ENCODE data around the gene XRN1.

XRN1 gene

DNA sequence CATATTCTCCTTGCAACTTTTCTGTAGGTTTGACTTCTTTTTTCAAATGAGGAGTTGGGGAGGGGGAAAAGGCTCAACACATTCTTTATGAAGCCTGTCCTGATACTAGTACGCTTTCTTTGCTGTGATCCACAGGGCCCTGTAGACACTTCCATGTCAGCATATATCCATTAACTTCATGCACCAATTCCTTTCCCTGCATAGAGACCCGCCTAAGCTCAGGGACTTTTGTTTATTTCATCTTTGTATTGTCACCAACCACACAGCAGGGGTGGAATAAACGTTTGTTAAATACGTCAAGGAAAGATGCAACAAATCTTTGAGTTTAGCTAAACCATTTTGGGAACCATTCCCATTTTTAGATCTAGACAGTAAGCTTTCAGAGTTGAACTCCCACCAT lies 179.4 kb downstream of the XRN1 start:
- DNase-seq (ENCODE audit: low spot score) (no peak), ATAC-seq (ENCODE audit: low read depth) (no peak)
- Histone ChIP-seq H3K36me3 (ENCODE audit: low read depth) (no peaks in the 10 kb centered on the region), H3K27me3 (ENCODE audit: insufficient read depth, poor library complexity, severe bottlenecking) (no peaks in the 10 kb centered on the region), H3K27ac (ENCODE audit: poor library complexity, severe bottlenecking) (no peak overlapping the region), H3K4me1 (ENCODE audit: insufficient read depth, poor library complexity, severe bottlenecking) (no peaks in the 10 kb centered on the region), H3K9me3 (ENCODE audit: severe bottlenecking) (no peaks in the 10 kb centered on the region), H3K4me3 (ENCODE audit: severe bottlenecking) (no peak overlapping the region)
- TF ChIP-seq, protein P1, sequence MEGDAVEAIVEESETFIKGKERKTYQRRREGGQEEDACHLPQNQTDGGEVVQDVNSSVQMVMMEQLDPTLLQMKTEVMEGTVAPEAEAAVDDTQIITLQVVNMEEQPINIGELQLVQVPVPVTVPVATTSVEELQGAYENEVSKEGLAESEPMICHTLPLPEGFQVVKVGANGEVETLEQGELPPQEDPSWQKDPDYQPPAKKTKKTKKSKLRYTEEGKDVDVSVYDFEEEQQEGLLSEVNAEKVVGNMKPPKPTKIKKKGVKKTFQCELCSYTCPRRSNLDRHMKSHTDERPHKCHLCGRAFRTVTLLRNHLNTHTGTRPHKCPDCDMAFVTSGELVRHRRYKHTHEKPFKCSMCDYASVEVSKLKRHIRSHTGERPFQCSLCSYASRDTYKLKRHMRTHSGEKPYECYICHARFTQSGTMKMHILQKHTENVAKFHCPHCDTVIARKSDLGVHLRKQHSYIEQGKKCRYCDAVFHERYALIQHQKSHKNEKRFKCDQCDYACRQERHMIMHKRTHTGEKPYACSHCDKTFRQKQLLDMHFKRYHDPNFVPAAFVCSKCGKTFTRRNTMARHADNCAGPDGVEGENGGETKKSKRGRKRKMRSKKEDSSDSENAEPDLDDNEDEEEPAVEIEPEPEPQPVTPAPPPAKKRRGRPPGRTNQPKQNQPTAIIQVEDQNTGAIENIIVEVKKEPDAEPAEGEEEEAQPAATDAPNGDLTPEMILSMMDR (IDR thresholded peaks at IDR 0.05; ENCODE audit: poor library complexity, severe bottlenecking): no peak

DNA sequence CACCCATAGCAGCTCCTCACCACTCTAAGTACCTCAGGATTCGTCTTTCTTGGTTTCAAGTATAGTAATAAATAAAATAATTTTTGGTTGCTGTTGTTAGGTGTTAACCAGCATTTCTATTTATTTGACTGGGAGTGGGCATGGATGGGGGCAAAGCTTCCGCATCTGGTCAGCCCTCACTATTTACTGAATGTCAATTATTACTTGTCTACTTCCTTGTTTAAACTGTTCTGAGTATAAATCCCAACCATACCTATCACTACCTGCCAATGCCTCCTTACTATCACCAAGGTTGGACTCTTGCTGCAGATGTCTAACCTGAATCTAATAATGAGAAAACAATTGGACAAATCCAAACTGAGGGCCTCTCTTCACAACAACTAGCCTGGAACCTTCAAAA lies 180.6 kb downstream of the XRN1 start:
- Histone ChIP-seq H3K4me3 (ENCODE audit: severe bottlenecking) (no peak overlapping the region), H3K27ac (ENCODE audit: poor library complexity, severe bottlenecking) (no peak overlapping the region), H3K27me3 (ENCODE audit: insufficient read depth, poor library complexity, severe bottlenecking) (no peaks in the 10 kb centered on the region), H3K4me1 (ENCODE audit: insufficient read depth, poor library complexity, severe bottlenecking) (no peaks in the 10 kb centered on the region), H3K9me3 (ENCODE audit: severe bottlenecking) (no peaks in the 10 kb centered on the region), H3K36me3 (ENCODE audit: low read depth) (no peaks in the 10 kb centered on the region)
- ATAC-seq (ENCODE audit: low read depth) (no peak), DNase-seq (ENCODE audit: low spot score) (no peak)
- TF ChIP-seq, protein P1 (IDR thresholded peaks at IDR 0.05; ENCODE audit: poor library complexity, severe bottlenecking): no peak

DNA sequence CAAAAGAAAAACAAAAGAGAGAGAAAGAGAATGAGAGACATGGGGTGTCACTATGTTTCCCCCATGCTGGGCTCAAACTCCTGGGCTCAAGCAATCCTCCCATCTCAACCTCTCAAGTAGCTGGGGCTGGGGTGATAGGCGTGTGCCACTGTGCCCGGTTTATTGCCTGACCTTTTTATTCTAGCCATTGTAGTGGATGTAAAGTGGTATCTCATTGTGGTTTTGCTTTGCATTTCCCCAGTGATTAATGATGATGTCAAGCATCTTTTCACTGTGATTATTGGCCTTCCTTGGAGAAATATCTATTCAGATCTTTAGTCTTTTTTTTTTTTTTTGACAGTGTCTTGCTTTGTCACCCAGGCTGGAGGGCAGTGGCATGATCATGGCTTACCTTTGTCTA lies 184.7 kb downstream of the XRN1 start:
- Histone ChIP-seq H3K27me3 (ENCODE audit: insufficient read depth, poor library complexity, severe bottlenecking) (no peaks in the 10 kb centered on the region), H3K36me3 (ENCODE audit: low read depth) (no peaks in the 10 kb centered on the region), H3K27ac (ENCODE audit: poor library complexity, severe bottlenecking) (no peak overlapping the region), H3K4me3 (ENCODE audit: severe bottlenecking) (no peak overlapping the region), H3K9me3 (ENCODE audit: severe bottlenecking) (no peaks in the 10 kb centered on the region), H3K4me1 (ENCODE audit: insufficient read depth, poor library complexity, severe bottlenecking) (no peaks in the 10 kb centered on the region)
- DNase-seq (ENCODE audit: low spot score) (no peak), ATAC-seq (ENCODE audit: low read depth) (peak; percentile 21; the same call in 1 of the 3 replicates)
- TF ChIP-seq, protein P1 (IDR thresholded peaks at IDR 0.05; ENCODE audit: poor library complexity, severe bottlenecking): no peak

DNA sequence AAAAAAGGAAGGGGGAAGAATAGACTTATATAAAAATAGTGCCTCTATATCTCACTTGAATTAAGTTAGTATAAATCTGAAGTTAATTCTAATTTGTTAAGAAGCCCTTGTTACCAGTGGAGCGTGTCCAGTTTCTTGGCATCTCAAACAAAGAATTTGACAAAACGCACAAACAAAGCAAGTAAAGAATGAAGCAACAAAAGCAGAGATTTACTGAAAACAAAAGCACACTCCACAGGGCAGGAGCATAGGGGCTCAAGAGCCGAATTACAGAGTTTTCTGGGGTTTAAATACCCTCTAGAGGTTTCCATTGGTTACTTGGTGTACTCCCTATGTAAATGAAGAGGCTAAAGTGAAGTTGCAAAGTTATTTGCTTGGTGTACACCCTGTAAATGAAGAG lies 188.5 kb downstream of the XRN1 start:
- DNase-seq (ENCODE audit: low spot score): no peak
- Histone ChIP-seq H3K4me1 (ENCODE audit: insufficient read depth, poor library complexity, severe bottlenecking) (no peaks in the 10 kb centered on the region), H3K4me3 (ENCODE audit: severe bottlenecking) (no peak overlapping the region), H3K9me3 (ENCODE audit: severe bottlenecking) (no peaks in the 10 kb centered on the region), H3K36me3 (ENCODE audit: low read depth) (no peaks in the 10 kb centered on the region), H3K27me3 (ENCODE audit: insufficient read depth, poor library complexity, severe bottlenecking) (no peaks in the 10 kb centered on the region), H3K27ac (ENCODE audit: poor library complexity, severe bottlenecking) (no peak overlapping the region)
- ATAC-seq (ENCODE audit: low read depth): no peak
- TF ChIP-seq, protein P1 (IDR thresholded peaks at IDR 0.05; ENCODE audit: poor library complexity, severe bottlenecking): no peak

DNA sequence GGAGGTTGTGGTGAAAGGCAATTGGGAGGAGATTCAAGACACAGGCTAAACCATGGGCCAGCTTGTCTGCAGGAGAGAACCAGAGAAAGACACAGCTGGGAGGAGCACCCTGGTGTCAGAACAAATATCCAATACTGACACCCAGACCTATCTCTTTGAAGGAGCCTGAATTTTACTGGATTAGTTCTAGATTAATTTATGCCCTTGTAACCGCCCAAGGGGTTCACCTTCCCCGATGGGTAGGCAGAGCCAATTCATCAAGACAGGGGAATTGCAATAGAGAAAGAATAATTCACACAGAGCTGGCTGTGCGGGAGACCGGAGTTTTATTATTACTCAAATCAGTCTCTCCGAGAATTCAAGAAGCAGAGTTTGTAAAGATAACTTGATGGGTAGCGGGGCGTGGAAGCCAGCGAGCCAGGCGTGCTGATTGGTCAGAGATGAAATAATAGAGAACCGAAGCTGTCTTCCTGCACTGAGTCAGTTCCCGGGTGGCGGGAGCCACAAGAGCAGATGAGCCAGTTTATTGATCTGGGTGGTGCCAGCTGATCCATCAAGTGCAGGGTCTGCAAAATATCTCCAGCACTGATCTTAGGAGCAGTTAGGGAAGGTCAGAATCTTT lies 191.0 kb downstream of the XRN1 start:
- Histone ChIP-seq H3K4me1 (ENCODE audit: insufficient read depth, poor library complexity, severe bottlenecking) (no peaks in the 10 kb centered on the region), H3K9me3 (ENCODE audit: severe bottlenecking) (peaks cover 3% of the 10 kb centered on the region), H3K27ac (ENCODE audit: poor library complexity, severe bottlenecking) (no peak overlapping the region), H3K36me3 (ENCODE audit: low read depth) (no peaks in the 10 kb centered on the region), H3K27me3 (ENCODE audit: insufficient read depth, poor library complexity, severe bottlenecking) (no peaks in the 10 kb centered on the region), H3K4me3 (ENCODE audit: severe bottlenecking) (no peak overlapping the region)
- TF ChIP-seq, protein P1 (IDR thresholded peaks at IDR 0.05; ENCODE audit: poor library complexity, severe bottlenecking): no peak
- no peak for DNase-seq (ENCODE audit: low spot score)
- ATAC-seq (ENCODE audit: low read depth): no peak

Data from RWPE2 (cell line).